GM12801 (cell line): Measurements from ENCODE around the gene DMAC2.

Source experiments
- TF ChIP-seq, protein P1 (sequence below): IDR thresholded peaks from one replicate; pipeline ENCODE4 v1.5.1; 2011; ENCODE audit warnings: control low read depth; ENCODE audit not compliant: insufficient read length; ENCODE audit errors: extremely low read depth

DMAC2 gene

DNA sequence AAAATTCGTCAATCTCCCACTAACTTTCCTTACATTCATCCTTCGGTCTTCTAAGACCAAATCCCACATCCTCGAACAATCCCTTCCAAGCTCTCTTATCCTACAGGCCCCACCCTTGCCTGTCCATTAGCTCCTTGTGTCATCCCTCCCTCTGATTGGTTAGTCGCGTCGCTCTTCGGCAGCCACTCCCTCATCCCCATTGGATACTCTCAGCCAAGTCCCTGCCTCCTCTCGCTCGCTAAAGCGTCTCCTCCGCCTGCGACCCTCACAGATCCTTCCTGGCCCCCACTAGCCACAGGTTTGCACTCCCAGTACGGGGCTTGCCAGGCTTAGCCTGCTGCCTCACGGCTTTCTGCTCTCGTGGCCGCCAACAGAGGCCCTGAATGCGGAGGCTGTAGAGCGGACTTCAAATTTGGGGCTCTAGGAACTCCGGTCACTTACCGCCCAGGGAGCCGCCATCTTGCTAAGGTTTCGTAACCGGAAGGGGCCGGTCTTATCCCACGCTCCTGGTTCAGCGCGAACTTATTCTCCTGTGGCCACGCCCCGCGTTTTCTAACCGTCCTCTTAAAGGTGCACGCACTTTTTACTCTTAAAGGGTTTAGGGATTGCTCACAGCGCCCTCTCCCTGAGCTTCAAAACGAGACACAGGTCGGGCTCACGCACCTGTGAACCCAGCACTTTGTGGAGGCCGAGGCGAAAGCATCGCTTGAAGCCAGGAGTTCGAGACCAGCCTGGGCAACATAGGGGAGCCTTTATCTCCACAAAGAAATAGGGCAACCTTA lies at the start of gene DMAC2:
Gene DMAC2 (minus strand): TSS at position 472 of the 782 bp plus-strand sequence. CDS start 13 bp downstream, at position 459.
- TF ChIP-seq, protein P1, sequence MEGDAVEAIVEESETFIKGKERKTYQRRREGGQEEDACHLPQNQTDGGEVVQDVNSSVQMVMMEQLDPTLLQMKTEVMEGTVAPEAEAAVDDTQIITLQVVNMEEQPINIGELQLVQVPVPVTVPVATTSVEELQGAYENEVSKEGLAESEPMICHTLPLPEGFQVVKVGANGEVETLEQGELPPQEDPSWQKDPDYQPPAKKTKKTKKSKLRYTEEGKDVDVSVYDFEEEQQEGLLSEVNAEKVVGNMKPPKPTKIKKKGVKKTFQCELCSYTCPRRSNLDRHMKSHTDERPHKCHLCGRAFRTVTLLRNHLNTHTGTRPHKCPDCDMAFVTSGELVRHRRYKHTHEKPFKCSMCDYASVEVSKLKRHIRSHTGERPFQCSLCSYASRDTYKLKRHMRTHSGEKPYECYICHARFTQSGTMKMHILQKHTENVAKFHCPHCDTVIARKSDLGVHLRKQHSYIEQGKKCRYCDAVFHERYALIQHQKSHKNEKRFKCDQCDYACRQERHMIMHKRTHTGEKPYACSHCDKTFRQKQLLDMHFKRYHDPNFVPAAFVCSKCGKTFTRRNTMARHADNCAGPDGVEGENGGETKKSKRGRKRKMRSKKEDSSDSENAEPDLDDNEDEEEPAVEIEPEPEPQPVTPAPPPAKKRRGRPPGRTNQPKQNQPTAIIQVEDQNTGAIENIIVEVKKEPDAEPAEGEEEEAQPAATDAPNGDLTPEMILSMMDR, result no peak

- TF ChIP-seq, protein P1, result no peak
Measured at GRCh38 chr19:41484822-41485221, 45.1 kb upstream of the DMAC2 start.

GRCh38 chr19:41480336-41480735 lies 40.6 kb upstream of the DMAC2 start:
- TF ChIP-seq, protein P1, result no peak

GRCh38 chr19:41479757-41480191 lies 40.1 kb upstream of the DMAC2 start:
- TF ChIP-seq, protein P1, result no peak

DNA sequence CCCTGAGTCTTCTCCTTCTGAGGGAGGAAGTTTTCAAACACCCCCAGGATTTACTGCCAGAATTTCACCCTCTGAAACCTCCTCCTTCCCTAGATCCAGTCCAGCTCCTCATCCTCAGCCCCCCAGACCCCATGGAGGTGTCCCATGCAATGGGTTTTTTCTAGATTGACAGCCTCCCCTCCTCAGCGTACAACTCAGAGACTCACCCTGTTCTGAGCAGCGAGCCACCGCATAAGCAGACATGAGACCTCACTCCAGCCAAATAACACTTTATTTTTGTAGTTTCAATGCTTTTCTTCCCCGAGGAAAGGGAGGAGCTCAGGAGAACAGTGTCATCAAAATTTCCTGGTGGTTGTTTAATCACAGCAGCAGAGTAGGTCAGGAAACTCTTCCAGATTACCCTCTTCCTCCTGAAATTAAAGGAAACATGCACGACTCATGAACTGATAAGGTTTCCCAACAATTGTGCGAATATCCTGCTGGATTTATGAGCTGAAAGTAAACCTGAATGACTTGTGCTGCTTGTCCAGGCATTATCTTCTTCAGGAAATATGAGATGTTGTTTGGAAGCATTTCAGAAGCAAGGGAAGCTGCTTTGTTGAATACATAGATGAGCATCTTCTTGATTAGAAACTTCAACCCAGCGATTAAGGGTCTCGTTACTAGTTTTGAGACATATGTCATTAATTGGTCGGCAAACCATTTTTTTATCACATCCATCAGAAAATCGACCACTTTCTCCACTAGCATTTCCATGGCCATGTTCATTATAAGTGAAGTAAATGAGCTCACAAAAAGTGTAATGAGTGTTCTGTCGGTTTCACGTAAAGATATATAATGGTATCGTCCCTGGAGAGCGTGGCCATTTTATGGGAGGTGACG lies 39.4 kb upstream of the DMAC2 start:
- TF ChIP-seq, protein P1, result no peak

- TF ChIP-seq, protein P1, result no peak
Measured at GRCh38 chr19:41478171-41478570, 38.5 kb upstream of the DMAC2 start.

GRCh38 chr19:41476583-41476982 lies 36.9 kb upstream of the DMAC2 start:
- TF ChIP-seq, protein P1, result no peak
